GM21619 (cell line): ENCODE data around the gene MAMLD1.

Source experiments
- ATAC-seq: cut with Tn5 transposase; IDR thresholded peaks from one replicate; pipeline ENCODE4 v1.9.1; 2021; ENCODE audit not compliant: unreplicated experiment

The MAMLD1 gene

DNA sequence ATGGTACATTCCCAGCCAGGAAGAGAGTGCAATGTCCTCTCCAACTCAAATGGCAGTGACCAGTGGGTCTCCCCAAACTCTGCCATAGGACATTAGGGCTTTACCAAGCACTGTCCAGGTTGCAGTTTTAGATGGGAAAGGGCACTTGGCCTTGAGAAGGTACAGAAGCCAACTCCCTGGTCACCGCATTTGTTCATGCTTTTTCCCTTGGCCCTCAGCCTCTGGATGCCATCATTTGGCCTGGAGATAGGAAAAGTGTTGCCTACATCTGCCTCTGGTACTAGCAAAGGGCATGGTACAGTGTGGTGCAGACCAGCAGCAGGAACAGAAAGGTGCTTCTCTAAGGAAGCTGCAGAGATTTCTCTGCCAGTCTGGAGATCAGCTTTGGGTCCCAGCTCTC lies 93.8 kb downstream of the MAMLD1 start:
- no peak for ATAC-seq

- no peak for ATAC-seq
These were observed 96.1 kb downstream of the MAMLD1 start for GRCh38 chrX:150459196-150459595.

DNA sequence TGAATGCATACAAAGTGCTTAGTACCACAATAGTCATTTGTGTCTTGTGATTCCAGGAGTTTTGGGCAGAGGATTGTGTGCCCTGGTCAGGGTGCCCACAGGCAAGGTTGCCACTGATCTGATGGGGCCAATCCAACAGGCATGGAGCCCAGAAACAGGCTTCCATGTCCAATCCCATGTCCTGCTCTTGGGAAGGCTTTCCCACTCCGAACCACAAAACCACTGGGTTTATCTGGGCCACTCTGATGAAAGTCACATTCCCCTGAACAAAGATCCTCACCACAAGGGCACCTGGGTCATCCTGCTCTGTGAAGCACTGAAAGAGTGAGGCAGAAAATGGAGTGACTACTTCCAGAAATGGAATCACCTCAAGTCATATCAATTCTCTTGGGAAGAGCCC lies 96.9 kb downstream of the MAMLD1 start:
- ATAC-seq: no peak

GRCh38 chrX:150460781-150461180 lies 97.7 kb downstream of the MAMLD1 start:
- no peak for ATAC-seq

DNA sequence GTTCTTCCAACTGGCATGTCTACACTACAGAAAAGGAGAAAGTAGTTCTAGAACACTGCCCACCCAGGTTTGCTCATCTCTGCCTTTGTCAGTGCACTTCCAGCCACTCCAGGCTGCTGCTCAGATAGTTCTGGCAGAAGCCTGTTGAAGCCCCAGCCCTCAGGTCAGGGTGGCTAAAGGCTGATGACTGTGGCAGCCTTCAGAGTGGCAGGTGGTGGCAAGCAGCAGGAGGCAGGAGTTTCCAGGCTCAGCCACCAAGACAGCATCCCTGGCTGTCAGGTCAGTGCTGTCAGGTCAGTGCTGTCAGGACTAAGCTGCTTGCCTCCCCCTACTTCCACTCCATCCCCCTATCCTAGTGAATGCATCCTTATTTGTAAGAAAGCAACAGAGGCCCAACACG lies 100.4 kb downstream of the MAMLD1 start:
- no peak for ATAC-seq

DNA sequence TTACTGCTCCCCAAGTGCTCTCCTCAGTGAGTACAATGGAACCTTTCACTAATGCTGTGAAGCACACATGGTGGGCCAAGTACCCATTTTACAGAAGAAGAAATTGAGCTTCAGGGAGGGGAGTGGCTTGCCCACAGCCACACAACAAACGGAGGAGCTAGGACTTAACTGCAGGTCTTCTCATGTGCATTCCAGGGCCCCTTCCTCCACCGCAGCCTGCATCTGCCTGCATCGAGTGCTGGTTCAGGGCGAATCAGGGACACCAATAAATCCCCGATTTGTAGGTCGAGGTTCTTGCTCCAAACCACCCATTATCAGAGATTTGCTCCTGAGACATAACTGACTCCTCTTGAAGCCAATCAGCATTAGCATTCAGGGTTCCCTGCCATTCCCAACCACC lies 100.9 kb downstream of the MAMLD1 start:
- ATAC-seq: no peak

DNA sequence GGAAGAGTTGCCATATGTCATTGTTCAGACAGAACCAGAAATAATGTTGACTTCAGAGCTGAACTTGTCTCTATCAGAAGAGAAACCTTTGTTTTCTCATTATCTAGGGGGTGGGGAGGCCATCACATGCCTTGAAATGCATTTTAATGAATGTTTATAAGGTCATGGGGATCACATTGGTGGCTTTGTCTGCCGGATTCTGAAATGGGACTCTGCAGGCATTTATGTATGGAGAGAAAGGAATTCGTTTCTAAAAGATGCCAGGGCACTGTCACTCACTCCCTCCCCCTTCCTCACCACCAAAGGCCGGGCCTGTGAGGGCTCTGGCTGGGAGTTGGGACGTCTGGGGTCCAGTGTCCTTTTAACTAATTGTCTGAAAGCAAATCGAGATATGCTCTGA lies 102.2 kb downstream of the MAMLD1 start:
- ATAC-seq: no peak

GRCh38 chrX:150465881-150466775 lies 103.0 kb downstream of the MAMLD1 start:
- ATAC-seq: no peak

GRCh38 chrX:150472306-150472705 lies 109.2 kb downstream of the MAMLD1 start:
- ATAC-seq: no peak

GRCh38 chrX:150473371-150473770 lies 110.3 kb downstream of the MAMLD1 start:
- ATAC-seq: no peak

DNA sequence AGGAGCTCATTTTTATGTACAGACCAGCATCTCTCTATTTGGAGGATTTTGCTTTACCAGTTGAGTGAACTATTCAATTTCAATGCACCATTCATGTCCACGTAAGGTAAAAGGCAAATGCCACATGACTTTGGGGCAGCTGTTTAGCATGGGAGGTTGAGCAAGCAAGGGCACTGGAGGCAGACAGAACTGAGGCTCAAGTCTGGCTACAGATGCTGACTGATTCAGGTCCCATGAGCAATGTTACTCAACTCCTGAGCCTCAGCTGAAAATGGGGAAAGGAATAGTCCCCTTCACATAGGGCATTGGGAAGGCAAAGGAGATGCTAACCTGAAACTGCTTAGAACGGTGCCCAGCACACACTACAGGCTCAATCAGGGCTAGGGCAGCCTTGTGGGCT lies 112.3 kb downstream of the MAMLD1 start:
- ATAC-seq: no peak

GRCh38 chrX:150476164-150476699 lies 113.1 kb downstream of the MAMLD1 start:
- ATAC-seq: no peak

- ATAC-seq: no peak
These were observed 114.3 kb downstream of the MAMLD1 start for GRCh38 chrX:150477371-150477770.

DNA sequence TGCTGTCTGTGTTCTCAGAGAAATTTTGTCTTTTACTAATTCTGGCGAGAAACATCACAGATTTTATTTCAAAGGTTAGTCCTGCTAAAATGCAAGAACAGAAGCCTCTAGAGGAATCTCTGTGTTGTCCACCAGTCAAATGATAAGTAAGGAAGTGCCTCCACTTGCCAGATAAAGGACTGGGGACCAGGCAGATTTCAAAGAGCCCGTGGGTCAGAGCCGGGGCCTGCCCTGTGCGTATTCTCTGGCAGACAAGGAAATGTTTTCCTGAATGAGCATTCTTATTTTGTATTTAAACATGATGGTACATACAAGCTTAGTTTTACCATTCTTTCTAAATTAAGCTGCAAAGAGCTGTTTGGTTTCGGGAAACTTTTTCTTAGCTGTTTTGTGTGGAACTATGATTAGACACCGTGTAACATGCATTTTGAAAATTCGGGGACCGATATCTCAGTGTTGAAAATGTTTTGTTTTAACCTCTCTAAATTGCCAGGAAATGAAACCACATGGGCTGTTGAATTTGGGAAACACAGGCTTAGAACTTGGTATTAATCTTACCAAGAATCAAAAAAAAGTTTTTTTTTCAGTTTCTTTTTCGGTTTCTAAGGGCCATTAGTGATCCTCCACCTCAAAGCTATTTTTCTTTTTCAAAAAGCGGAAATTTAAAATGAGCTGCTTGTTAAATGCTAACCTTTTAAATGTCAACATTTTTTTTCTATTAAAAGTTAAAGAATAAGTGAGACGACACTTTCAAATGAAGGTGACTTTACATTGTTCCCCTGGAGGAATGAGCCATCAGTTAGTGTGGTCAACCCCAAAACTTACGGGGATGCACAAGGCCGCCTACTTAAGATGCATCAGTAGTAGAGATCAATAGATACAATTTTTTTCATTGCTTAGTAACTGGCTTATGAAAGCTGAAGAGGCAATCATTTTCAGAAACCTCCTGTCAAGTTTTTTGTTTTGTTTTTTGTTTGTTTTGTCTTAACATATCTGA lies 115.7 kb downstream of the MAMLD1 start:
- peak; percentile 62 for ATAC-seq

DNA sequence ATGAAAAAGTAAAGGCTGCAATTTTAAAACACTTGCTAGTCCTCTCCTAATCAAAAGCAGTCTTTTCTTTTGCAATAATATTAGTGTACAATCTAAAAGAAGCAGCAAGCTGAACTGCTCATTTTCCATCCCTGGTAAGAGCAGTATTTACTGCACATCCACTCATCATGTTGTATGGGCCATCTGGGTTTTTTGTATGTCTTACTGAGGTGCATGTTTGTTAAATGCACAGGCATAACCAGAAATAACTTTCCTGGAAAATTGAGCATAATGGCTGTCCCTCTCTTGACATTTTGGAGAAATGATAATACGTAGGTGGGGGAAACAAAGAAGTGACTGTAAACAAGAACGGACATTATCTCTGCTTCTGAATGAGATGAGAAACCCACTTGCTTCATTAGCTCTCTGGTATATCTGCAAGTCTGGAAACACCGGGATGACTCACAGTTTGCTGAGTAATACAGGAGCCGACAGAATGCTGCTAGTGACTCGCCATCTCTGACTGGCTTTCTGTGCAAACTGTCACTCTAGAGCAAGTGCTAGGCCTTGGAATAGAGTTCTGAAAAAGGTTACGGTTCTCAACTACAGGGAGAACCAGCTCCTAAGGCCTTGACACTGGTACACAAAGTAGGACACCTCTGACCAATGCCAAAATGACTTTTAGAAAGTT lies 119.6 kb downstream of the MAMLD1 start:
- peak; percentile 57 for ATAC-seq

GRCh38 chrX:150483356-150483985 lies 120.4 kb downstream of the MAMLD1 start:
- ATAC-seq: no peak

DNA sequence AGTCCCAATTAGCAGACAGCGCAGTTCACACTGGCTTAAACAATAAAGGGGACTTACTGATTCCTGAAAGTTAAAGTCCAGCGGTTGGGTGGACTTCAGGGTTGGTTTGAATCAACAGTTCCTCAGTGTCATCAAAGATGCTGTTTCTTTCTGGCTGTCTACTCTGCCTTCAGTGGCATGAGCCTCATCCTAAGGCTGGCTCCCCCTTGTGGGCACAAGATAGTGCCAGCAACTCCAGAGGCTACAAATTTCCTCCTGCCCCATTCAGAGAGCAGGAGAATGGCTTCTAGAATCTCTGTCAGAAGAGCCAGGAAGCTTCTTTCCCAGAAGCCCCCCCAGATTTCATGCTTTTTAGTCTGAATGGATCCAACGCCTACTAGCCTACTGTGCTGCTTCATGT lies 122.9 kb downstream of the MAMLD1 start:
- no peak for ATAC-seq

DNA sequence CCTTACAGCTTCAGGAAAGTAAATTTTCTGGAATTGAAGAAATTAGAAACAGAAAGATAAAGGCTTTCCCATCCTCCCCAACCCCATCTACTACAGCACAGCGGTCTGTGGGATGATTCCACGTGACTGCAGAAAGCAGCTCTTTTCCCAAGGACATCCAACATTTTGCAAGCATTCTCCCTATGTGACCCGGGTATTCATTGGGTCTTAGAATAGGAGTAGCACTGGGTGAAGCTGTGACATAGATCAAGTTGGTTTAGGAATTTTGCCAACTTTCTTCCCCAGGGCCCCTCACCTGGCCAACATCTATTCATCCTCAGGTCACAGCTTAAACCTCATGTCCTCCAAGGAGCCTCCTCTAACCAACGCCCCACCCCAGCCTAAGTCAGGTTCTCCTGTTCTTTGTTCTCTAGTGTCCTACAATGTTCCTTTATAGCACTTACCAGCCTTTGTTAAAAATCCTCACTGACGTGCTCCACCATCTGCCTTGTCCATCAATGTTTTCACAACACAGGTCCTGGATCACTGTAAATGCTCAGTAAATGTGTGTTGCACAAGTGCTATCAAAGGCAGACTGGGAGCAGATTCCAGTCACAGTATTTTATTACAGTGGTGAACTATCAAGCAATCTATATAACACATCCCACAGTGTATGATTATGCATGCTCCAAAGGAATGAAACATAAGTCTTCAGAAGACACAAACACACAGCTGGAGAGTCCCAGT lies 124.4 kb downstream of the MAMLD1 start:
- ATAC-seq: no peak

GRCh38 chrX:150489359-150490015 lies 126.4 kb downstream of the MAMLD1 start:
- no peak for ATAC-seq
